HG02884 (cell line): ENCODE measurements around the gene GASK1B.

Experiments
- ATAC-seq: cut with Tn5 transposase; IDR thresholded peaks from one replicate; pipeline ENCODE4 v1.9.1; 2021; ENCODE audit warnings: mild to moderate bottlenecking, moderate library complexity; ENCODE audit not compliant: unreplicated experiment

GASK1B gene

DNA sequence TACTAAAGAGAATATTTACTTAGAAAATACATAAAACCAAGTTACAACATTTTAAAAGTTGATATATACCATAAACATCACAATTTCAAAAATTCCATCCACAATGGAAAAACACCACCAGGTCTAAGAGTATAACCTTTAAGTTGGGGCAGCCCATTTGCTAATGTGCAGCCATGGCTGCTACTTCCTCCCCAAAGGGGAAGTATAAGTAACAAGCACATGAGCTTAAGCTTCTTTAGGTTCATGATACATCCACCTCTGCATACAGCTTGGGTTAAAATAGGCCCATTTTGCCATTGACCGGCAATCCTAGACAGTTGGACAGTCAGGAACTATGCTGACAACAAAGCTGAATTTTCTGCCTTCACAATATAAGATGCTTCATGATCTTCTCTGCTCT, 16.6 kb upstream of the GASK1B start:
- ATAC-seq: no peak

GRCh38 chr4:158186815-158187214, 14.0 kb upstream of the GASK1B start:
- ATAC-seq: no peak

DNA sequence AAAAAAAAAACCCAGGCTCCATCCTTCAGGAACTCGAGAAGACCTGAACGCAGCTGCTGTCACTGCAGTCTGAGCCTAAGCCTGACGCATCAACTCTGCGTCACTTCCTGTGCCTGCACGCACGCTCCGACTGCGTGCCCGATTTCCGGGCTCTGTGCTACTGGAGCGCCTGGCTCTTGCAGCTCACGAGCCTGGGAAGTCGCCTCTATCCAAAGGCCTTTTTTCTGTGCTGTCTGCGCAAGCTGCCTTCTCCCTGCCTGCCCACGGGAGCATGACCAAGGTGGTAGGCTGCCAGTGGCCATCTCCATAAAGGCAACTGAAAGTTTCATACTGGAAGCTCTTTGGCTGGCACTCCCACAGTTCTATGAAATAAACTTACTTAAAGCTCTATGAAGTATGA, 9.9 kb upstream of the GASK1B start:
- ATAC-seq: no peak

- ATAC-seq: no peak
Observed at GRCh38 chr4:158181906-158182305, 9.1 kb upstream of the GASK1B start.

- no peak for ATAC-seq
Observed at GRCh38 chr4:158179465-158179864, 6.6 kb upstream of the GASK1B start.

- ATAC-seq: no peak
Observed at GRCh38 chr4:158176776-158177175, 4.0 kb upstream of the GASK1B start.

DNA sequence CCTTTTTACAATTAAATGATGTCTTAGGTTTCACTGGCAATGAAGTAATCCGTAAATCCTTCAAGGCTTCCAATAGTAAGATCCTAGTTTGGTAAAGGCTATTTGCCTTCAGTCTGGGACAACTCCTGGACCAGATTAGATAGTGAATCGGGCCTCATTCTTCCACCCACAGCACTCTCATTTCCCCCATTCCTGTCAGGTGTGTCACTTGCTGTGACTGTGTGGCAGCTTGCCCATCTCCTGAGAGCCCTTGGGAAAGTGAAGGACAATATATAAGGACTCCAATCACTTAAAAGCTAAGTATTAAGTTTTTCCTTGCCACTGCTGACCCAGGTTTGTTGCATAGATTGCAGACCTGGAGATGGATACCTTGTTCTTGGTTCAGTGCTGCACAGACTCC, 3.3 kb upstream of the GASK1B start:
- ATAC-seq: no peak

DNA sequence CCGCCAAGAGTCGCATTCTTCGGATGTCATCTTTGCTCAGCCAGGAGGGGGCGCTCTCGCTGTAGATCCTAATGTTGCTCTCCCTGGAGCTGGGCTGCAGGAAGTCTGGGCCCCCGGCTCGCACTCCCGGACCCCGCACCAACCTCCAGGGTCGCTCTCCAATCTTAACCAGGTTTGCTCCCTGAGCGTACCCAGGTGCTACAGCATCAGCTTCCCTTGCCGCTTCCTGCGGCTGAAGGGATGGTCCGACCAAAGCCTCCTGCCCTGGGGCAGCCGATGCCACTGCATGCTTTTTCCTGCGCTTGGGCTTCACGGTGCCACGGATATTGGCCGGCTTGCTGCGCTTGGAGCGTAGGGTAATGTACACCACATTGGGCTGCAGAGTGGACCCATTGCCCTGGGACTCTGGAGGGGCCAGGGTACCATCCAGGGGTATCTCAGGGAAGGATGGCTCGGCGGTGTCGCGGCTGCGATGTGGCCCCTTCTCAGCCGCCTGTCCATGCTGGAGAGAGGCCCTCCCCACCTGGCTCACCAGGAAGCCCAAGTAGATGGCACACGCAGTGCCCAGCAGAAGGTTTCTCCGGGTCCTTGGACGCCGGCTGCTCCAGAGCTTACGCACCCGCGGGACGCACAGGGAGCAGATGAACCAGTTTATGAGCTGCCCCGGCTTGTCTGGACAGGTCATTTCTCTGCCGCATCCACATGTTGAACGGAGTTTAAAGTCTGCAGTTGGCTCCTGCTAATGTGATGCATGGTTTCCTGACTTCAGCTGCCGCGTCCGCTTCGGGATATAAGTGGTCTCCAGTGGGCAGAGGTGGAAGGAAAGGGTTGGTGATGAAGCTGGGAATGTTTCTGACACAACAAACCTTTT, 1.9 kb downstream of the GASK1B start:
- no peak for ATAC-seq

DNA sequence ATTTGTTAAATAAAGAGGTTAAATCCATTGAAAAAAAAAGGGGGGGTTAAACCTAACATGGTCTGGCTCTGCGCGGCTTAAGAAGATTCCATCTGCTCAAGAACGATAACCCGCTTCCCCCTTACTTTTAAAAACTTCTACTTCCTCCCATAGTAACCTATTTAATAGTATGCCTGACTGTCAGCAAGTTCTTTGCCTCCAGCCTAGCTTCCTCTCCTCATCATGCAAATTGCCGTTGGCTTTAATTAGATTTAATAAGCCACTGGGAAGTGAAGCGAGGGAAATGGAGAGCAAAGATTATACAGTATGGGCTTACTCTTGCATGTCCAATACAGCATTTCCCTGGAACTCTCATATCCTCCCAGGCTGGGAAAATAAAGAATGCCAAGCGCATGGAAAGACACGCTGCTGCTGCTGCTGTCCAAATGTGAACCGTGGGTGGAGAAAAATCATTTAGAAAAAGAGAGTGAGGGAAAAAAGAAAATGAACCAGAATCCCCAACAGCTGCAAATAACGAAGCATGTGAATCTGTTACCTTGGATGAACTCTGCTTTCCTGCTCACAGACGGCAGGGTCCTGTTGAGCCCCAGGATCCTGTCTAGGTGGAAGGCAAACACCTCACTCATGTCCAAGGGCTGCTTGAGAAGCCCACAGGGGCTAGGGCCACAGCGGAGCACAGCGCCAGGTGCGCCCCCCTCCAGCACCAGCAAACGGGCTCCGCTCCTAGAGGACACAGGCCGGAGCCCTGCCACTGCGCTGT, 2.7 kb downstream of the GASK1B start:
- ATAC-seq: no peak

- no peak for ATAC-seq
Observed at GRCh38 chr4:158169506-158169905, 3.3 kb downstream of the GASK1B start.

DNA sequence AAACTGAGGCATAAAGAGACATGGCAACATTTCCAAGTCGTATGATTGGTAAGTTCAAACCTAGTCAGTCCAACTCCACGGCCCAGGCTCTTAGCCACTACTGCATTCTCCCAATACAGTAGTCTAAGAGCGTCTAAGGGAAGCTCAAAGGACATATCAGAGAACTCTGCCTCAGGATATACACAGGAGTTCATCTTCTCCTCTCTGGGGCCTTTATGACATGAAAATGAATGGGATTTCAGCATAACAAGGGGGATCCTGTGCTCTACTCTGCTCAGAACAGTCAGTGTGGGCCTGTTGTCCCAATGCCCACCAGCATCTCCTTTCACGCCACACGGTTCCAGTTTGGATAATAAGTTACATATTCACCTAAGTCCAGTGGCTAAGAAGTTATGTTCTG, 4.2 kb downstream of the GASK1B start:
- no peak for ATAC-seq

- ATAC-seq: no peak
Observed at GRCh38 chr4:158166701-158167100, 6.1 kb downstream of the GASK1B start.

DNA sequence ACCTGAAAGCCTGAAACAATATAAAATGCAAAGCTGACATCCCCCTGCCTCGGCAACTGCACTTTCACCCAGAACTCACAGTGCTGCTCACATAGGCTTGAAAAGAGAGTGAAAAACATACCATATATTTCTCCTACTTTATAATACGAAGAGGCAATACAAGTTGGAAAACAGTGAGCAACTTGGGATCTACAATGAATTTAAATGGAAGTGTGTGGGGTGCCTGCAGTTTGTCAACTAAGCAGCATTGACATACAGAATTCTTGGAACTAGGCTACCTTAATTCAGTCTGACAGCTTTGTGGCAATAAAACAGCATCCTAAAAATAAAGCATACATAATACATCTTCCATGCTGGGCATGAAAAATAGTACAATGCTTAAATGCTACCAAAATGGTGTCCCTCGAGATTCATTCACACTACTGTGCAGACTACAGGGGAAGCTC, 8.0 kb downstream of the GASK1B start:
- no peak for ATAC-seq

GRCh38 chr4:158163941-158164767, 8.7 kb downstream of the GASK1B start:
- no peak for ATAC-seq

GRCh38 chr4:158162631-158163030, 10.2 kb downstream of the GASK1B start:
- no peak for ATAC-seq

DNA sequence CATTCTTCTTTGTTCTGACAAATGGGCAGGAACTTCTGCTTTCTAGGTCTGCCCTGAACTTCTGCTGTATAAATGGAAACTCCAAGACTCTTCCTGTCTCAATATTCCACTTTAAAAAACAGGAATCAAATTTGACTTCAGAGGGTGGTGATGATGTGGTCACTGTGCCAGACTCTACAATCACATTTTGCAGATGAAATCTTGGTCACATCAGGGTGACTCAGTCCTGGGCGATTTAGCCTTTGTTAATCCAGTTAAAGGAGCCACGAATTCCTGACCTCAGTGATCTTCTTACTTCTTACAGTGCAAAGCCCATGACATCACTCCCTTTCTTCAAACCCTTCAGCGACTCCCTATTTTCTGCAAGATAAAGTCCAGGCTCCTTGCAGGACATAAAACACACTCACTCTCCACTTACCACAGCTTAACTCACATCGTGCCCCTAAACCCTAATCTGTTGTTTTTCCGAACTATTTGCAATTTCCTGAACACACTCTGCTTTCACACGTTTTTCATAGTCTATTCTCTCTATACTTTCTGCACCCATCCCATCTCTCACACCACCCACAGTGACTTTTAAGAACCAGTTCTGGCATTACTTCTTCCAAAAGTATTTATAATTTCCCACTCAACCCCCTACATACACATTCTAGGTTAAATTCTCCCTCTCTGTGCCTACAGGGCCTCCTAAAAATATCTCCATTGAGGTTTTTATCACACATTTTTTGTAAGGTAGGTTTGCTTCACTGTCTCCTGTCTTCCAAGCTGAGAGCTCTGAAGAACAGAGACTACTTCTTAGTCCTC, 11.1 kb downstream of the GASK1B start:
- ATAC-seq: no peak

DNA sequence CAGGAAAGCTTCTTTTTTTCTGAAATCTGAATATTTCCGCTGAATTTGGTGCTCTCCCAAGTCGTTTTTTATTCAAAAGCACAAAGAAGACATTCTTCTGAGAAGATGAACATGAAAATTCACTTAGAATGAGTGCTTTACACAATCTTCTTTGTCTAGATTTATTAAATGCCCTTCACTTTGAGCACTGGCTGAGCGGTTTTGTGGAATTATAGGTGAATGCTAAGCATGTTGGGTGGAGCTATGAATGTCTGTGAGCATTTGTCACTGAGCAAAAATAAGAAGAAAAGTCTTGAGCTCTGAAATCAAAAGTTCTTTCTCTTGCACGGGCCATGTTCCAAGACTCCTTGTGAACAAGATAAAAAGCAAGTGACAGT, 13.1 kb downstream of the GASK1B start:
- ATAC-seq: no peak

DNA sequence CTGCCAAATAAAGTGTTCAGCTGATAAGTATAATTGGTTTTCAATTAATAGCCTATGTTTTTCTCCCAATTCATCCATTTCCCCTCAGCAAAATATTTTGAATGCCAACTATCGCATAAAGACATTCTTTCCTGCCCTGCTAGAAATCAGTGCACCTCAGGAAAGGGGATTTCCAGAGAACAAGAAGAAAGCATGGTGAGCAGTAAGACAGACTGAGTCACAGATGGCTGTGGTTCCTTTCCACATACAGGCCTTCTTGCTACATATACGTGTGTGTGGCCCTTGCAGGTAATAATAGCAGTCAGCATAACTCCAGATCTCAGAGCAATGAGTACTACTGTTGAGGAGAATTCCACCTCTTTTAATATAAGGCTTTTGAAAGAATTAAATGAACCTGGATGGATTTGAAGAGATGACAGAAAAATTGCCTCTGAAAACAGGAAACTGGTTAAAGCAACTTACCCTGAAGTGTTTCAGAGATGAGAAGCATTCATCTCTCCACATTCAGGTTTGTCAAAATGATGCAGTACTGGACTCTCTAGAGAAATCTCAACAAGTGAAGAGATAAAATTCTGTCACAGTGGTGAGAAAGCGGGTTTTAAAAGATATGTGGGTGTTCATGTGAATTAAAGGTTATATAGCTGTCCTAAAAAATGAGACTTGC, 13.6 kb downstream of the GASK1B start:
- peak; percentile 45 for ATAC-seq

GRCh38 chr4:158157412-158157811, 15.4 kb downstream of the GASK1B start:
- no peak for ATAC-seq
